ENCODE data around the gene LONRF2.

Gene LONRF2

DNA sequence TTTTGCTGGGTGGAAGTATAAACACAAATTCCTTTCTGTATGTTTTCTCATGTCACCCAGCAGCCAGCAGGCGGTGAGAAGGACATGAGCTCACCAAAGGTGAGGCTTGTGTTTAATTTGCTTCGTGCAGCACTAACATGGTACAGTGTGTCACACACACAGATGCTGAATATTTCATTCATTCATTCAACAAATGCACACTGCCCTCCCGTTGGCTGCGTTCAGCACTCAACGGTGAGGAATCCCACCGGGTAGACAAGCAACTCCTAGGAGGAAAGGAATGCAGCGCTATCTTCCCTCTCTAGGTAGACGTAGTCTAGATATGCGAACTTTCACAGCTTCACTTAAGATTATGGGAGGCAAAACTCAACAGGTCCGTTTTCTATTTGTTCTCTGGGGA is 85.1 kb downstream of the LONRF2 start:
- no peak for DNase-seq (ENCODE audit: low read depth in 2 of 2)

GRCh38 chr2:100236166-100236565 is 86.1 kb downstream of the LONRF2 start:
- DNase-seq (ENCODE audit: low read depth in 2 of 2), result no peak

DNA sequence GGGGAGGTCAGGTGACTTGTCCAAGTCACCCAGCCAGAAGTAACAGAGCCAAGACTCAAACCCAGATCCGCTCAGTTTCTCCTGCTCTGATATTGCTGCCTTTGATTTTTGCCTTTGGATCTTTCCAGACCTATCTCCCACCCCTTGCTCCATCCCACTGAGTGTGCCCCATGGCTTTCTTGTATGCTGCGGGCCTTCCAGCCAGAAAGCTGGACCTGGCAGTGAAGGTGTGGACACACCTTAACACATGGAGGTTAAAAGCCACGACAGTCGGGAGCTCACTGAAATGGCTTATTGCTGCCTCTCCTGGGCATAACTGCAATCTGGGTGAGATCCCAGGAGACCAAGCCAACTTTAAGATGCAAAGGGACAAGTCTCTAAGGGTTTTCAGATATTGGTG is 86.7 kb downstream of the LONRF2 start:
- no peak for DNase-seq (ENCODE audit: low read depth in 2 of 2)

- DNase-seq (ENCODE audit: low read depth in 2 of 2), result no peak
Measured at GRCh38 chr2:100235098-100235497, 87.2 kb downstream of the LONRF2 start.

- no peak for DNase-seq (ENCODE audit: low read depth in 2 of 2)
Measured at GRCh38 chr2:100234141-100234540, 88.2 kb downstream of the LONRF2 start.

- no peak for DNase-seq (ENCODE audit: low read depth in 2 of 2)
Measured at GRCh38 chr2:100233061-100233460, 89.2 kb downstream of the LONRF2 start.

- no peak for DNase-seq (ENCODE audit: low read depth in 2 of 2)
Measured at GRCh38 chr2:100230754-100231153, 91.5 kb downstream of the LONRF2 start.

GRCh38 chr2:100228967-100229366 is 93.3 kb downstream of the LONRF2 start:
- no peak for DNase-seq (ENCODE audit: low read depth in 2 of 2)

GRCh38 chr2:100228415-100228814 is 93.9 kb downstream of the LONRF2 start:
- DNase-seq (ENCODE audit: low read depth in 2 of 2), result no peak

DNA sequence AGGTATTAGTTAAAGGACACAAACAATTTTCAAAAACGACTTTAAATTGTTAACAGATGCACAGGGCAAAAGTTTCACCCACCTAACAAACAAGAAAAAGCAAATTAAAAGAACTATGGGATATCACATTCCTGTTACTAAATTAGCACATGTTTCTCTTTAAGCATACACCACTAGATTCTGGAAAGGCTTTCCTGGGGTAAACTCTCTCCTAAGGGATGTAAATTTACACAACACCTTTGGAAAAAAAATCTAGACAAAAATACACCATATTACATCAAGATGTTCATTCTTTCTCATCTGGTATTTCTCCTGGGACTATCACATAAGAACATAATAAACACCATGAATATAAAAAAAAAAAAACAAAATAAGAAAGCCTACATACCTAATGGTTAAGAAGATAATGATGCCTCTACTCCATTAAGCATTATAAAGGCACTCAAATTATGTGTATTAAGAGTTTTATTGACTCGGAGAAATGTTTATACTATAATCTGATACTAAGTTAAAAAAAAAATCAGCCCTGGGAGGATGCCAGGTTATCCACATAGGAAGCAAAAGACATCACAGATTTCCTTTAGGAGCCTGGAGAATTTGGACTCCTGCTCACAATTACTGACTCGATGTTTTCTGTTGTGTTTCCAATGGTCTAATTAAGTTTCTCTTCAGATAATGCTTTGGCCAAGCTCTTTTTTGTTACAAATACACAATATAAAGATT is 97.2 kb downstream of the LONRF2 start:
- no peak for DNase-seq (ENCODE audit: low read depth in 2 of 2)

DNA sequence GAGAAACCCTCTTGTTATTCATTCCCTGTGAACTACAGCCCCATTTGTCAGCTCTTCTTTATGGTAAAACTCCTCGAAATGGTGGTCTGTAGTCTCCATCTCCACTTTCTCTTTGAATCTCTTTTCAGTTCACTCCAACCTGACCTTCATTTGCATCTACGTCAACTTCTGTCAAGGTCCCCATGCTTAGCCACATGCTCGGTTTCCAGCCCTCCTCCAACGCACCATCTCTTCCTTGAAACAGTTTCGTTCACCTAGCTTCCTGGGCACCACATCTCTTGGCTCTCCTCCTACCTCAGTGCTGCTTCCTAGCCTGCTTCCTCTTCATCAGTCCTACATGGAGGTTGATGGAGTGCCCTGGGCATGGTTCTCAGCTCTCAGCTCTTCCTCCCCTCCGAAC is 98.8 kb downstream of the LONRF2 start:
- DNase-seq (ENCODE audit: low read depth in 2 of 2), result no peak
